RCC 7860 (cell line): ENCODE data around the gene PRRG4.
"Not testable (repeated sequence)": the region's sequence is repeated elsewhere in the genome, so short reads cannot be mapped to it uniquely, and the experiment has no call there.

Experiments
- DNase-seq: peaks from one replicate; pipeline ENCODE4 v3.0.0-alpha.2; 2015; ENCODE audit warnings: low spot score
- FAIRE-seq: peaks from 2 replicates; lab custom pipeline; 2012; peaks lifted over from hg19 to GRCh38; lab: Jason Lieb, UNC

PRRG4 gene

GRCh38 chr11:32829680-32830412, at the start of gene PRRG4:
Gene PRRG4 (plus strand): TSS chr11:32829927. CDS start chr11:32830530, 603 bp downstream.
- FAIRE-seq (no peak), DNase-seq (peak; percentile 11)

DNA sequence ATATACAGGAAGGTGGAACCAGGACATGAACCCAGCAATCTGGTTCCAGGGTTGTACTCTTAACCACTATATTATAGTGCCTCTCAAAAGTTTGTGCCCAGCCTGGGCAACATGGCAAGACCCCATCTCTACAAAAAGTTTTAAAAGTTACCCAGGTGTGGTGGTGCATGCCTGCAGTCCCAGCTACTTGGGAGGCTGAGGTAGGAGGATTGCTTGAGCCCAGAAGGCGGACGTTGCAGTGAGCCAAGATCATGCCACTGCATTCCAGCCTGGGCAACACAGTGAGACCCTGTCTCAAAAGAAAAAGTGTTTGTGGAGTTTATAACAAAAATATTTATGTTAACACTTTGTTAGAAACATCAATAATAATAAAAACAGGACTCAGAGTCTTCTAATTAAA, 48.9 kb upstream of the PRRG4 start:
- not testable (repeated sequence) for FAIRE-seq, DNase-seq

GRCh38 chr11:32781721-32782120, 48.0 kb upstream of the PRRG4 start:
- FAIRE-seq, result no peak
- no peak for DNase-seq

DNA sequence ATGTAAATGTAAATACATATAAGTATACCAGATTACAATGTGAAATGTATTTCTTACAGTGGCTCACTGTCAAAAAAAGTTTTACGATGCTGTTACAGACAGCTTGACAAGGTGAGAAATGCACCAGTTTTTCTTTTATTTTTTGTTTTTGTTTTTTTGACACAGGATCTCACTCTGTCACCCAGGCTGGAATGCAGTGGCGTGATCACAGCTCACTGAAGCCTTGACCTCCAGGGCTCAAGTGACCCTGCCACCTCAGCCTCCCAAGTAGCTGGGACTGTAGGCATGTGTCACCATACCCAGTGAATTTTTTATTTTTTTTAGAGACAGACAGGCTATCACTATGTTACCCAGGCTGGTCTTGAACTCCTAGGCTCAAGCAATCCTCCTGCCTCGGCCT, 44.5 kb upstream of the PRRG4 start:
- no peak for FAIRE-seq
- DNase-seq, result no peak

- DNase-seq (no peak), FAIRE-seq (no peak)
Measured at GRCh38 chr11:32786811-32787210, 42.9 kb upstream of the PRRG4 start.

DNA sequence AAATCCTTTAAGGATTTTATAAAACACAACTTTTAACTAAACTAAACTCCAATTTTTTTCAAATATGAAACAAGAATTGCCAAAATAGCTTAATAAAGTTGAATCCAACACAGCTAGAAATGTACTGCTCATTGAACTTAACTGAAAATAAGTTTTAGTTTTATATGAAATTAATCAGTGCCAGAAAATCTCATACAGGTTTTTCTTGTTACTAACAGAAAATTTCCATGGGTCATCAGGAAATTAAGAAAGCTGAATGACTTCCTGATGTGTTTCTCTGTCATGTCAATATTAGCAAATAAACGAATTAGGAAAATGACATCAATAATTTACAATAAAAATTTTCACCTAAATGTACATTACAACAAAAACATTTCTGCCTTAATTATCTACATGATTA, 38.8 kb upstream of the PRRG4 start:
- DNase-seq (no peak), FAIRE-seq (no peak)

- FAIRE-seq, result no peak
- DNase-seq, result no peak
Measured at GRCh38 chr11:32792111-32792947, 37.4 kb upstream of the PRRG4 start.

DNA sequence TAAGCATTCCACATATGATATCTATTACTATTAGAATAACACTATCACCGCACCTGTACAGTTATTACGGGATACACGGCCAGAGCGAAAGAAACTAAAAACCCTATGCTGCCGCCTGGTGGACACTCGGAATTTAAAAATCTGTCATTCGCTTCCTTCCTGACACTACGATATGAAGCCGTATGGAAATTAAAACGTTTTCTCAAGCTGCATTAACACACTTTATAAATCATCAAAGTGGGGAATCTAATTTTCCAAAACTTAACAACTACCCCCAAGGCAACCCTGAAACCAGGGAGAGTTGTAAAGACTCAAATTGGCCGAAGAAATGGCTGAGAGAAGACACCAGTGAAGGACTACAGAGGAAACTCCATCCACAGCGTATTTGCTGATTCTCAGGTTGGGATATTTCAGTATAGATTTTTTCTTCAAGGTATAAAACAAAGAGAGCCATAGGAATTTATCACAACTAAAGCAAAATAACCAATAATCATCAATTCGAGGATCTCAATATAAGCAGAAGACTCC, 36.7 kb upstream of the PRRG4 start:
- peak; percentile 24 for DNase-seq
- FAIRE-seq, result peak; percentile 60

- DNase-seq (no peak), FAIRE-seq (no peak)
Measured at GRCh38 chr11:32794439-32794838, 35.3 kb upstream of the PRRG4 start, which contains the start of gene CCDC73. Gene CCDC73 (minus strand): TSS chr11:32794662. CDS start chr11:32760243, 34,419 bp downstream.

- FAIRE-seq (no peak), DNase-seq (no peak)
Measured at GRCh38 chr11:32796425-32796824, 33.3 kb upstream of the PRRG4 start.

GRCh38 chr11:32809313-32809712, 20.4 kb upstream of the PRRG4 start:
- FAIRE-seq (no peak), DNase-seq (peak; percentile 37)

DNA sequence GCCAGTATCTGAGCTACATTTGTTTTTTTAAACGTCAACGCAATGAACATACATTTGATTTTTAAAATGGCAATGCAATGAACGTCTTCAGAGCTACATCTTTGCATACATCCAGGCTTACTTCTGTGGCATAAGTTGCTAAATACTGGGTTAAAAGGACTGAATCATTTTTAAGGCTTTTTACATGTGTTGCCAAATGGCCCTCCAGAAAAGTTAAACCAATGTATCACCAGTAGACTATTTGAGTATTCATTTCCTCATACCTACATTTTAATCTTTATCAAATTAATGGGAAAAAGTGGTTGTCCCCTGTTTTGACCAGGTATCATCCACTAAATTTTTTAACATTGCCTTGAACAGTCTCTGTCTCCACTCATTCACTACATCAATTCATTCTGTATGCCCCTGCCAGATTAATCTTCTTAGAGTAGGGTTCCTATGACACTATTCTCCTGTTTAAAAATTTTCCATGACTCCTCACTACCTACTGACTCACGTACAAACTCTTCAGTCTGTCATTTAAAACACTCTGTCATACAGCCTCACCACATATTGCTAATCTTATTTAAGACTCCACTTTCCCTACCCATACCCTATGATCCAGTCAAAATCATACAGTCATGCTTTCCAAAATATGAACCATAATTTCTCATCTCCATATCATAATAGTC, 12.4 kb upstream of the PRRG4 start:
- DNase-seq (no peak), FAIRE-seq (no peak)

DNA sequence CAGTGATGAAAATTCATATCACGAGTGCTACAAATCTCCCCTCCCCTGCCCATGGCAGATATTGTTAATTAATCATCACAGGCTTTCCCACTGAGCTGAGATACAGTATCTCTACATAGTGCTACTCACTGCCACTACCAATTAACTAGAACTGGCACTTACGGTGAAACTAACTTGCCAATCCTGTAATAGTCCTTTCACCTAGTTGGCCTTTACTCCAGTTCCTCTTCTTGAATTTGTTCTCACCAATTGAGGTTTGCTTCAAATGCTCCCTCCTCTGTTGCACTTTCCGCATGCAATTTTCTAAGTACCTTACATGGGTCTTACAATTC, 11.9 kb upstream of the PRRG4 start:
- FAIRE-seq (no peak), DNase-seq (no peak)

- DNase-seq, result no peak
- no peak for FAIRE-seq
Measured at GRCh38 chr11:32819187-32819586, 10.5 kb upstream of the PRRG4 start.

- no peak for DNase-seq
- FAIRE-seq, result no peak
Measured at GRCh38 chr11:32820497-32820896, 9.2 kb upstream of the PRRG4 start.

GRCh38 chr11:32821517-32821916, 8.2 kb upstream of the PRRG4 start:
- DNase-seq, result no peak
- FAIRE-seq, result peak; percentile 24

GRCh38 chr11:32821917-32822560, 7.7 kb upstream of the PRRG4 start:
- no peak for DNase-seq
- FAIRE-seq, result no peak

- not testable (repeated sequence) for FAIRE-seq, DNase-seq
Measured at GRCh38 chr11:32823617-32824016, 6.1 kb upstream of the PRRG4 start.

DNA sequence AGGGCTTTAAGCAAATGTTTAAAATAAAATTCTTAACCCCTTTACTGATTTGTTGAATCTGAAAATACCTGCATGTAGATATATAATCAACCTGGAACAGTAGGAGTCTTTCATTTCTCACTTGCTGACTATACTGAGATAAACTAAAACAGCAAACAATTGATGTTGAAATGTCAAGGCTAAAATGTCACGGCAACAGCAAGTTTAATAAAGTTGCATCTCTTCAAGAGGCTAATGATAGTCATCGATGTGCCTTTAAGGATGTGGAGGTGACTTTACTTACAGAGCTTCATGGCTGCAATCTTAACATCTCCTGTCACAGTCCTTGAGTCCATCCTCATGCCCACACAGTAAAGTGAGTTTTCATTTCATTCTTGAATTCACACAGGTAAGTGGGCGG, 3.6 kb upstream of the PRRG4 start:
- FAIRE-seq (no peak), DNase-seq (no peak)

GRCh38 chr11:32827276-32827675, 2.5 kb upstream of the PRRG4 start:
- FAIRE-seq, result no peak
- no peak for DNase-seq

DNA sequence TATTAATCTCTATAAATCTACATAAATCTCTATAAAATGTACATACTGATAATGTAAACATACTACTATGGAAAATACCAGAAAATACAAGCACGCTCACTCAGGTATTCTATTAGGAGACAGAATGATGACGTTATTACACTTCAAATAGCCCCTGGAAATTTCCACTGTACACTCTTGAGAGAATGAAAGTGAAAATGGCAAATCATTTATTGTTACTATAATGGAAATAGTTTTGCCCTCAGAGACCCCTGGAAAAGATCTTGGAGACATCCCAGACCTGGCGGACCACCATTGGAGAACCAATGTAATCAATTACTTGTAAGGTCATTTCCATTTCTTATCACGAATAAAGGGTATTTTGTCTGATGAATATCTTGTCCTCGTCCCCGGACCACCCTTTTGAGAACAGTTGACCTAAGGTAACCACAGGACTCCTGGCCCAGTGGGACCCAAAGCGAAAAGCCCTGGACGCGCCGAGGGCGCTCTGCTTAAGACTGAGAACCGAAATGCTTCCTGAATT, 509 bp upstream of the PRRG4 start:
- FAIRE-seq, result no peak
- DNase-seq, result no peak
